Body of pancreas (tissue), 4 donors: ENCODE results near the gene ARHGAP26. TPM values are rescaled to one million over a fixed set of nuclear protein-coding genes. Genes with fewer than 3 reads are reported as not detected.

Experiments
- ATAC-seq: fragments of 150-250 bp; one replicate; pipeline ENCODE4 v1.9.1; 2016
- DNase-seq, 4 donors: peaks; one replicate each; pipeline ENCODE4 v3.0.0-alpha.2; 2019
- H3K27ac ChIP-seq, 4 donors: fragments of 200-600 bp; sonication (generic); 1 replicate in 3 of 4; 2 replicates in 1 of 4; pipeline versions ENCODE4 v1.5.1 to v1.6.1; 2016 to 2019; ENCODE audit warnings: mild to moderate bottlenecking in 1 of 4, mixed read lengths in 1 of 4, moderate library complexity in 1 of 4
- H3K27me3 ChIP-seq, 2 donors: fragments of 200-600 bp; sonication (generic); one replicate each; pipeline ENCODE4 v1.6.0; 2016; ENCODE audit warnings: mild to moderate bottlenecking in 1 of 2
- H3K36me3 ChIP-seq, 2 donors: fragments of 200-600 bp; sonication (generic); replicated peaks in 1 of 2; 2 replicates each; pipeline ENCODE4 v1.5.1; 2016; ENCODE audit warnings: low read depth in 2 of 2; ENCODE audit not compliant: insufficient read depth in 1 of 2
- H3K4me1 ChIP-seq: fragments of 200-600 bp; sonication (generic); one replicate; pipeline ENCODE4 v1.6.0; 2016
- H3K4me3 ChIP-seq, 2 donors: fragments of 200-600 bp; sonication (generic); 1 replicate in 1 of 2; 2 replicates in 1 of 2; pipeline ENCODE4 v1.5.1; 2016 to 2019
- H3K9me3 ChIP-seq, 3 donors: fragments of 200-600 bp; sonication (generic); 1 replicate in 2 of 3; 2 replicates in 1 of 3; pipeline ENCODE4 v1.5.1; 2016
- CTCF ChIP-seq, 7 experiments: fragments of 450-650 bp in 4 of 7; fragments of 200-600 bp in 3 of 7; sonication (generic) in 3 of 7; IDR thresholded peaks; one replicate each; pipeline ENCODE4 v1.5.1; 2016 to 2019; ENCODE audit warnings: antibody characterized with exemption in 7 of 7
- POLR2A ChIP-seq, 3 donors: fragments of 450-650 bp; IDR thresholded peaks; one replicate each; pipeline ENCODE4 v1.6.1; 2016; ENCODE audit warnings: antibody characterized with exemption in 3 of 3, mild to moderate bottlenecking in 2 of 3
- WGBS, 2 donors: methylation state at CpG; one replicate each; pipeline ENCODE4 v1.1.5; 2017; 5-methylcytosine and 5-hydroxymethylcytosine counted together
- intact Hi-C: fragments of 100-400 bp; cut with DNase I; formaldehyde crosslinking; loops from one replicate; pipeline ENCODE4 v1.15.1; 2023
- total RNA-seq, 2 donors: library from RNA; depleted of rRNA; stranded (reverse); fragments of >200 nt; gene quantifications; one replicate each; pipeline ENCODE4 v1.1.0, GENCODE V29; 2016

ARHGAP26 gene
- total RNA-seq, 2 donors from 2014 or later = 12.5 to 14.2 TPM

GRCh38 chr5:143040622-143041021, 270.4 kb downstream of the ARHGAP26 start:
- no peaks in the 10 kb centered on the region for H3K9me3 ChIP-seq
- intact Hi-C loops = no loop called here

GRCh38 chr5:143041461-143041860, 271.3 kb downstream of the ARHGAP26 start:
- Histone ChIP-seq H3K27me3 (no peaks in the 10 kb centered on the region), H3K4me1 (peaks cover 7% of the 10 kb centered on the region), H3K4me3 (no peak overlapping the region), H3K9me3 (no peaks in the 10 kb centered on the region), H3K27ac (no peak overlapping the region), H3K36me3 (no peaks in the 10 kb centered on the region)
- ATAC-seq (no peak), DNase-seq (no peak)
- intact Hi-C loops = no loop called here
- 83 to 89% methylated on average over 7 of the region's 7 CpGs for WGBS, 2 donors
- TF ChIP-seq POLR2A (IDR thresholded peaks at IDR 0.05) (no peak), CTCF (IDR thresholded peaks at IDR 0.05) (no peak)

More at GRCh38 chr5:143040622-143041021, 270.4 kb downstream of the ARHGAP26 start:
- DNase-seq = no peak
- Histone ChIP-seq H3K27ac (no peak overlapping the region), H3K4me3 (no peak overlapping the region), H3K36me3 (no peaks in the 10 kb centered on the region), H3K27me3 (no peaks in the 10 kb centered on the region), H3K4me1 (peaks cover 7% of the 10 kb centered on the region)
- ATAC-seq = no peak
- WGBS, 2 donors = 92 to 98% methylated on average over 2 of the region's 2 CpGs
- TF ChIP-seq POLR2A (IDR thresholded peaks at IDR 0.05) = no peak
- TF ChIP-seq CTCF (IDR thresholded peaks at IDR 0.05) = no peak

GRCh38 chr5:143041972-143042770, 272.0 kb downstream of the ARHGAP26 start:
- intact Hi-C loops = no loop called here
- DNase-seq (no peak), ATAC-seq (no peak)
- Histone ChIP-seq H3K9me3 (no peaks in the 10 kb centered on the region), H3K27ac (no peak overlapping the region), H3K4me3 (no peak overlapping the region), H3K4me1 (peaks cover under 1% of the 10 kb centered on the region), H3K27me3 (no peaks in the 10 kb centered on the region), H3K36me3 (no peaks in the 10 kb centered on the region)
- TF ChIP-seq POLR2A (IDR thresholded peaks at IDR 0.05) = no peak
- no peak for TF ChIP-seq CTCF (IDR thresholded peaks at IDR 0.05)
- 91 to 93% methylated on average over 6 of the region's 6 CpGs for WGBS, 2 donors

DNA sequence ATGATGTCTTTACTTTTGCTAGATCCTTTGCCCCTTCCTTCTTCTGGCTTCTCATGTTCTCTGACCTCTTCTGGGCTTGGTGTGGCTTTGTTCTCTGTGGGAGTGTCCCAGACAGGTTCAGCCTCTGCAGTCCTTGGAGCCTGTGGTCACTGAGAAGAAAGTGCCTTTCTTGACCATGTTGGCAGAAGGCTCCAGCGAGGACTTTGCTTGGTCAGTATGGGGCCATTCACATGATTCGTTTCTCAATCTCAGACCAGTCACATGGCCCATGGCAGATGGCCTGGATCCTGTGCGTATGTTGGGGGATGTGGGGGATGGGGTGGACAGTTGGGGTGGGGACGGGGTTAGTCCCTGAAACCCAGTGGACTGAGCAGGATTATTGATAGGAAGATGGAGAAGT, 274.1 kb downstream of the ARHGAP26 start:
- intact Hi-C loops = no loop called here
- no peak for ATAC-seq
- H3K9me3 ChIP-seq = no peaks in the 10 kb centered on the region
- H3K36me3 ChIP-seq = no peaks in the 10 kb centered on the region
- H3K4me1 ChIP-seq = no peaks in the 10 kb centered on the region
- 84 to 88% methylated on average over 4 of the region's 4 CpGs for WGBS, 2 donors
- TF ChIP-seq POLR2A (IDR thresholded peaks at IDR 0.05) (no peak), CTCF (IDR thresholded peaks at IDR 0.05) (no peak)
- DNase-seq = no peak
- H3K4me3 ChIP-seq = no peak overlapping the region
- no peaks in the 10 kb centered on the region for H3K27me3 ChIP-seq
- H3K27ac ChIP-seq = no peak overlapping the region

DNA sequence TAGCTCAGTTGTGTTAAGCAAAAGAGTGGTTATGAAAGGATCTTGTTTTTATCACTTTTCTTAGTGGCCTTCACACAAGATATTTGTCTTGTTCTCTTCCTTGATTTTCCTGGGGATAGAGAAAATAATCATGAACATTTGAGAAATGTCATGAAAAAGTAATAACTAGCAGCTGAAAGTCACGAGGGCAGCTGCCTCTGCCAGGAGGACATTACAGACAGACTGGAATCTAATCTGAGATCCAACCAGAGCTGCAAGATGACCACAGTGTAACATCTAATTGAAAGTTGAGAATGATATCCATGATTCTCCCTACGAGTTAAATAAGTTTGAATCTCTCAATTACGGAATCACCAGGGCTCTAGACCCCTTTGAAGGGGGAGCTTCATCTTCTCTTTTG, 274.9 kb downstream of the ARHGAP26 start:
- Histone ChIP-seq H3K4me3 (no peak overlapping the region), H3K27ac (no peak overlapping the region), H3K27me3 (no peaks in the 10 kb centered on the region), H3K4me1 (no peaks in the 10 kb centered on the region), H3K9me3 (no peaks in the 10 kb centered on the region), H3K36me3 (no peaks in the 10 kb centered on the region)
- ATAC-seq = no peak
- no peak for DNase-seq
- WGBS, 2 donors = 83 to 88% methylated on average over 3 of the region's 3 CpGs
- TF ChIP-seq CTCF (IDR thresholded peaks at IDR 0.05) = no peak
- intact Hi-C loops = no loop called here
